ENCODE results near the gene ENOSF1. TPM values are rescaled to one million over a fixed set of nuclear protein-coding genes. Genes with fewer than 3 reads are reported as not detected.

ENOSF1 gene
- total RNA-seq, 4 donors from 2014 or later: 44.5 to 97.3 (median 74.2) TPM

GRCh38 chr18:680392-680791 is 32.0 kb downstream of the ENOSF1 start:
- peaks cover 0 to 23% (median 5%) of the 10 kb centered on the region in 4 donors for H3K36me3 ChIP-seq
- in situ Hi-C loops (cut with MboI; ENCODE audit: low pct_ligation_motif_present in 1 of 4, low pct_unique_long_range_greater_than_20kb in 1 of 4, low sequenced_read_pairs in 3 of 4): no loop called here
- WGBS, 2 donors (ENCODE audit: low coverage in 1 of 2): 99 to 100% methylated on average over 1 to 4 of the region's 4 CpGs
- no peak overlapping the region for H3K4me3 ChIP-seq
- TF ChIP-seq POLR2AphosphoS5 (IDR thresholded peaks at IDR 0.05) (no peak), EP300 (IDR thresholded peaks at IDR 0.05; ENCODE audit: low read depth) (no peak), POLR2A (IDR thresholded peaks at IDR 0.05) (no peak), CTCF (IDR thresholded peaks at IDR 0.05) (no peak)
- intact Hi-C loops (cut with DNase I; ENCODE audit: low total_unique reads): no loop called here
- no peak for DNase-seq
- no peaks in the 10 kb centered on the region for H3K9me3 ChIP-seq
- no peaks in the 10 kb centered on the region for H3K4me1 ChIP-seq
- H3K27me3 ChIP-seq: no peaks in the 10 kb centered on the region
- H3K27ac ChIP-seq: no peak overlapping the region

DNA sequence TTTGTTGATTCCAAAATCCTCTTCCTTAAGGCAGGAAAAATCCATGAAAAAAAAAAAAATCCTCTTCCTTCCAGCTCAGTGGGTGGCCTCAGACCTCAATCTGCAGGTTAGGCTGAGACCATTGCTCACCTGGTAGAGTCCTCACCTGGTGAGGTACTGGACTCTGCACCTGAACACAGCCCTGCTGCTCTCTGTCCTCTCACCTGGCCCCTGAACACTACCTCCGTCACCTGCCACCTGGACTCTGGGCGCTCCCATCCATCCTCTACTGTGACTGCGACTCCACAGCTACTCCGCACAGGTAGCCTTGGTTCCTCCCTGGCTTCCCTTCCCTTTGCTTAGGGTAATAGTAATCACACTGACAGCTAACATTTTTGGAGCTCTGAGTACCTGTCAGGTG is 32.9 kb downstream of the ENOSF1 start:
- TF ChIP-seq POLR2AphosphoS5 (IDR thresholded peaks at IDR 0.05) (no peak), CTCF (IDR thresholded peaks at IDR 0.05) (no peak), EP300 (IDR thresholded peaks at IDR 0.05; ENCODE audit: low read depth) (no peak)
- H3K36me3 ChIP-seq: peaks cover 0 to 23% (median 5%) of the 10 kb centered on the region in 4 donors
- no peaks in the 10 kb centered on the region for H3K4me1 ChIP-seq
- no peak overlapping the region for H3K27ac ChIP-seq
- no peak for DNase-seq
- no peaks in the 10 kb centered on the region for H3K9me3 ChIP-seq
- H3K27me3 ChIP-seq: no peaks in the 10 kb centered on the region
- no peak overlapping the region for H3K4me3 ChIP-seq
- intact Hi-C loops (cut with DNase I; ENCODE audit: low total_unique reads): no loop called here
- WGBS, 2 donors (ENCODE audit: low coverage in 1 of 2): 94% methylated on average over 4 of the region's 4 CpGs; no CpG with 5 or more reads in 1 of the 2 donors
- in situ Hi-C loops (cut with MboI; ENCODE audit: low pct_ligation_motif_present in 1 of 4, low pct_unique_long_range_greater_than_20kb in 1 of 4, low sequenced_read_pairs in 3 of 4): no loop called here

GRCh38 chr18:678482-679182 is 33.8 kb downstream of the ENOSF1 start:
- WGBS, 2 donors (ENCODE audit: low coverage in 1 of 2): 93 to 94% methylated on average over 6 to 15 of the region's 15 CpGs
- Histone ChIP-seq H3K4me1 (peaks cover 0 to 3% (median 0%) of the 10 kb centered on the region in 4 donors), H3K27ac (no peak overlapping the region), H3K9me3 (no peaks in the 10 kb centered on the region), H3K4me3 (no peak overlapping the region), H3K27me3 (no peaks in the 10 kb centered on the region), H3K36me3 (peaks cover 0 to 23% (median 5%) of the 10 kb centered on the region in 4 donors)
- no peak for DNase-seq
- TF ChIP-seq CTCF (IDR thresholded peaks at IDR 0.05): no peak
- TF ChIP-seq POLR2A (IDR thresholded peaks at IDR 0.05): no peak
- no peak for TF ChIP-seq POLR2AphosphoS5 (IDR thresholded peaks at IDR 0.05)
- no peak for TF ChIP-seq EP300 (IDR thresholded peaks at IDR 0.05; ENCODE audit: low read depth)
- intact Hi-C loops (cut with DNase I; ENCODE audit: low total_unique reads) (loop anchor here (1.0 kb wide), 1 partner anchor 38 kb away; no protein-coding TSS in a partner anchor), in situ Hi-C loops (cut with MboI; ENCODE audit: low pct_ligation_motif_present in 1 of 4, low pct_unique_long_range_greater_than_20kb in 1 of 4, low sequenced_read_pairs in 3 of 4) (no loop called here)

DNA sequence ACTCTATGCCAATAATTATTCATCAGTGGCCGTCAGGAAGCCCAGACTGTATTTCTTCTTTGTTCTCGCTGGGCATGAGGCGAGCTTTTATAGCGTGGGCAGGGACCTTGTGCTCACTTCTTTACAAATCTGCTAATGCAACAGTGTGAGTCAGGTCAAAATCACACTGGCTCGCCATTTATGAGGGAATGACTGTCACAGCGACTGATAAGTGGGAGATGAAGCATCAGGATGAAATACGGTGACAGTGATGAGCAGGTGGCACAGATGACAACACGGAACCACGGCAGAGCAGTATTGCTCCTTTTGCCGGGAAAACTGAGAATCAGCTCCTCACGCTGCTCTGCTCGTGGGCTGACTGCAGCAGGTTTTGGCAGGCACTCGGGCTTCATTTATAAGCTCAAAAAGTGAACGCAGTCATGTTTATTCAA is 34.5 kb downstream of the ENOSF1 start:
- Histone ChIP-seq H3K4me1 (peaks cover 0 to 3% (median 0%) of the 10 kb centered on the region in 4 donors), H3K27ac (no peak overlapping the region), H3K27me3 (no peaks in the 10 kb centered on the region), H3K36me3 (peaks cover 0 to 26% (median 8%) of the 10 kb centered on the region in 4 donors), H3K4me3 (no peak overlapping the region), H3K9me3 (no peaks in the 10 kb centered on the region)
- in situ Hi-C loops (cut with MboI; ENCODE audit: low pct_ligation_motif_present in 1 of 4, low pct_unique_long_range_greater_than_20kb in 1 of 4, low sequenced_read_pairs in 3 of 4): no loop called here
- intact Hi-C loops (cut with DNase I; ENCODE audit: low total_unique reads): loop anchor here (1.0 kb wide), 1 partner anchor 38 kb away; no protein-coding TSS in a partner anchor
- DNase-seq: no peak
- TF ChIP-seq CTCF (IDR thresholded peaks at IDR 0.05) (no peak), EP300 (IDR thresholded peaks at IDR 0.05; ENCODE audit: low read depth) (no peak), POLR2AphosphoS5 (IDR thresholded peaks at IDR 0.05) (no peak), POLR2A (IDR thresholded peaks at IDR 0.05) (no peak)
- 81 to 93% methylated on average over 7 to 14 of the region's 14 CpGs for WGBS, 2 donors (ENCODE audit: low coverage in 1 of 2)

Data from transverse colon (tissue), 4 donors.